ENCODE results near the gene BNIP2. TPM values are rescaled to one million over a fixed set of nuclear protein-coding genes. Genes with fewer than 3 reads are reported as not detected.

The BNIP2 gene
- total RNA-seq, 1 experiment from 2014 or later: 53.1 TPM

GRCh38 chr15:59707619-59708018 is 18.5 kb upstream of the BNIP2 start:
- CTCF ChIA-PET: interaction anchor here (1.9 kb wide), 1 partner anchor 17 kb away, joined by 5 read pairs; no protein-coding TSS in a partner anchor
- DNase-seq (ENCODE audit: low read depth, low spot score): no peak
- Histone ChIP-seq H3K4me1 (ENCODE audit: control insufficient read depth in 1 of 2, insufficient read depth in 2 of 2, low read length in 2 of 2) (no peaks in the 10 kb centered on the region), H3K36me3 (ENCODE audit: control insufficient read depth in 1 of 2, insufficient read depth in 2 of 2, low read length in 2 of 2) (no peaks in the 10 kb centered on the region), H3K9ac (ENCODE audit: low read length) (no peak overlapping the region), H4K20me1 (ENCODE audit: insufficient read depth) (no peaks in the 10 kb centered on the region), H3K9me2 (ENCODE audit: insufficient read depth) (no peaks in the 10 kb centered on the region), H2AFZ (ENCODE audit: low read depth, low read length, poor library complexity, severe bottlenecking) (no peak overlapping the region), H3K79me2 (ENCODE audit: insufficient read depth, low read length) (no peaks in the 10 kb centered on the region), H3K4me2 (ENCODE audit: low read length) (no peak overlapping the region), H3K9me3 (ENCODE audit: control insufficient read depth in 1 of 2, insufficient read depth in 1 of 2, low read depth in 1 of 2, low read length in 2 of 2) (no peaks in the 10 kb centered on the region), H3K4me3 (replicated peaks in 1 of 2; ENCODE audit: low read depth in 1 of 2, low read length in 2 of 2) (no peak overlapping the region), H3K27me3 (ENCODE audit: insufficient read depth, low read length) (no peaks in the 10 kb centered on the region), H3K27ac (ENCODE audit: low read depth, low read length) (no peak overlapping the region)
- intact Hi-C loops (cut with micrococcal nuclease): no loop called here
- TF ChIP-seq EGR1 (IDR thresholded peaks at IDR 0.05; ENCODE audit: low read depth): no peak
- no peak for TF ChIP-seq EZH2 (IDR thresholded peaks at IDR 0.05)
- TF ChIP-seq EZH2phosphoT487 (IDR thresholded peaks at IDR 0.05; ENCODE audit: borderline replicate concordance): no peak
- no peak for TF ChIP-seq TCF7L2 (IDR thresholded peaks at IDR 0.05; ENCODE audit: borderline replicate concordance, extremely low read depth, insufficient read depth, insufficient read length)
- no peak for TF ChIP-seq SRF (IDR thresholded peaks at IDR 0.05; ENCODE audit: low read depth)
- TF ChIP-seq CTCF (IDR thresholded peaks at IDR 0.05 in 2 of 3, conservative IDR thresholded peaks at IDR 0.05 in 1 of 3; ENCODE audit: borderline replicate concordance in 1 of 3, insufficient read depth in 1 of 3, low read depth in 2 of 3, low read length in 2 of 3): no peak
- no peak for TF ChIP-seq MAX (IDR thresholded peaks at IDR 0.05)
- TF ChIP-seq ELF1 (IDR thresholded peaks at IDR 0.05; ENCODE audit: borderline replicate concordance, low read depth): no peak
- TF ChIP-seq ZFX (IDR thresholded peaks at IDR 0.05): no peak
- no peak for TF ChIP-seq RAD21 (IDR thresholded peaks at IDR 0.05; ENCODE audit: low read depth)
- no peak for TF ChIP-seq SP1 (IDR thresholded peaks at IDR 0.05; ENCODE audit: low read depth)
- no peak for TF ChIP-seq CBX3 (IDR thresholded peaks at IDR 0.05; ENCODE audit: low read depth)
- TF ChIP-seq CEBPB (IDR thresholded peaks at IDR 0.05; ENCODE audit: low read depth): no peak
- no peak for TF ChIP-seq ATF3 (IDR thresholded peaks at IDR 0.05)
- no peak for TF ChIP-seq FOSL1 (IDR thresholded peaks at IDR 0.05; ENCODE audit: low read depth)
- no peak for TF ChIP-seq POLR2AphosphoS5 (IDR thresholded peaks at IDR 0.05; ENCODE audit: low read depth, low read length)
- TF ChIP-seq YY1 (IDR thresholded peaks at IDR 0.05; ENCODE audit: extremely low read depth, insufficient replicate concordance, low read depth, low read length): no peak
- no peak for TF ChIP-seq SIN3A (IDR thresholded peaks at IDR 0.05; ENCODE audit: low read depth)
- ATAC-seq: no peak
- POLR2A ChIA-PET: no interaction called here
- RAD21 ChIA-PET (ENCODE audit: low non-redundant PET in 1 of 2, low total read pairs in 2 of 2, uncharacterized antibody in 2 of 2, unreplicated experiment in 2 of 2): no interaction called here
- BruUV-seq (replicated peaks): no TSS peak

Measured in HCT116 (cell line).